Keratinocyte (primary cell): Measurements from ENCODE around the gene PPP1R37. TPM values are rescaled to one million over a fixed set of nuclear protein-coding genes. Genes with fewer than 3 reads are reported as not detected.

Source experiments
- DNase-seq: peaks from one replicate; pipeline ENCODE4 v3.0.0-alpha.2; 2011; ENCODE audit warnings: low read depth, missing footprints, low spot score
- FAIRE-seq: peaks from 2 replicates; lab custom pipeline; 2011; peaks lifted over from hg19 to GRCh38; lab: Jason Lieb, UNC
- H2AFZ ChIP-seq: 2 replicates; pipeline ENCODE4 v1.6.0; 2012; ENCODE audit warnings: low read length, control low read depth, inconsistent platforms; ENCODE audit not compliant: control insufficient read depth
- H3K27ac ChIP-seq: 2 replicates; pipeline ENCODE4 v1.5.1; 2011; ENCODE audit warnings: low read length; ENCODE audit not compliant: control insufficient read depth, insufficient read depth
- H3K27me3 ChIP-seq: 3 replicates; pipeline ENCODE4 v1.6.0; 2011; ENCODE audit warnings: low read length; ENCODE audit not compliant: control insufficient read depth, insufficient read depth; ENCODE audit errors: extremely low read depth
- H3K36me3 ChIP-seq, 2 experiments: 2 replicates in 1 of 2; 3 replicates in 1 of 2; pipeline ENCODE4 v1.5.1; 2011; ENCODE audit warnings: low read length in 2 of 2, mild to moderate bottlenecking in 1 of 2; ENCODE audit not compliant: control insufficient read depth in 2 of 2, insufficient read depth in 2 of 2; ENCODE audit errors: extremely low read depth in 1 of 2
- H3K4me1 ChIP-seq: 3 replicates; pipeline ENCODE4 v1.5.1; 2011; ENCODE audit warnings: low read length; ENCODE audit not compliant: control insufficient read depth, insufficient read depth; ENCODE audit errors: extremely low read depth
- H3K4me2 ChIP-seq: 3 replicates; pipeline ENCODE4 v1.6.0; 2011; ENCODE audit warnings: low read depth, low read length; ENCODE audit not compliant: control insufficient read depth, insufficient read depth; ENCODE audit errors: extremely low read depth
- H3K4me3 ChIP-seq, 3 experiments: fragments of 200-600 bp in 1 of 3; sonication (generic) in 1 of 3; 2 replicates in 2 of 3; 3 replicates in 1 of 3; pipeline ENCODE4 v1.5.1; 2011 to 2016; ENCODE audit warnings: low read length in 3 of 3, mild to moderate bottlenecking in 3 of 3, control low read depth in 2 of 3, inconsistent platforms in 1 of 3, low read depth in 1 of 3, mixed read lengths in 1 of 3, mixed run types in 1 of 3, moderate library complexity in 1 of 3; ENCODE audit not compliant: control insufficient read depth in 2 of 3, insufficient read depth in 2 of 3; ENCODE audit errors: extremely low read depth in 1 of 3
- H3K79me2 ChIP-seq: 2 replicates; pipeline ENCODE4 v1.6.0; 2012; ENCODE audit warnings: low read length; ENCODE audit not compliant: control insufficient read depth, insufficient read depth
- H3K9ac ChIP-seq: 3 replicates; pipeline ENCODE4 v1.6.0; 2011; ENCODE audit warnings: low read length; ENCODE audit not compliant: control insufficient read depth, insufficient read depth; ENCODE audit errors: extremely low read depth
- H3K9me1 ChIP-seq: 3 replicates; pipeline ENCODE4 v1.6.0; 2011; ENCODE audit warnings: low read length; ENCODE audit not compliant: control insufficient read depth, insufficient read depth; ENCODE audit errors: extremely low read depth
- H3K9me3 ChIP-seq: 2 replicates; pipeline ENCODE4 v1.5.1; 2012; ENCODE audit warnings: low read depth, low read length; ENCODE audit not compliant: control insufficient read depth
- H4K20me1 ChIP-seq: 3 replicates; pipeline ENCODE4 v1.6.0; 2011; ENCODE audit warnings: low read length; ENCODE audit not compliant: control insufficient read depth, insufficient read depth; ENCODE audit errors: extremely low read depth
- CTCF ChIP-seq, 3 experiments: IDR thresholded peaks in 1 of 3; conservative IDR thresholded peaks in 1 of 3; optimal IDR thresholded peaks in 1 of 3; 2 replicates in 2 of 3; 3 replicates in 1 of 3; pipeline versions ENCODE3 to v1.5.1; 2011; ENCODE audit warnings: low read length in 3 of 3, mild to moderate bottlenecking in 3 of 3, moderate library complexity in 2 of 3, control low read depth in 1 of 3, inconsistent platforms in 1 of 3; ENCODE audit not compliant: insufficient read depth in 2 of 3; ENCODE audit errors: extremely low read depth in 1 of 3
- EZH2 ChIP-seq: IDR thresholded peaks from one replicate; pipeline ENCODE4 v1.6.1; 2012; ENCODE audit warnings: inconsistent platforms, mild to moderate bottlenecking, low read length, moderate library complexity
- dilution Hi-C: fragments of 300-500 bp; cut with MboI; formaldehyde crosslinking; loops from one replicate; pipeline ENCODE4 v1.7.0; 2020; ENCODE audit warnings: low sequenced_read_pairs; ENCODE audit not compliant: extremely low pct_ligation_motif_present
- polyA plus RNA-seq, 5 experiments: library from polyadenylated mRNA; depleted of rRNA in 3 of 5; stranded (reverse) in 3 of 5; stranded (forward) in 1 of 5; unstranded in 1 of 5; fragments of >200 nt; gene quantifications; 1 replicate in 1 of 5; 2 replicates in 3 of 5; 3 replicates in 1 of 5; pipeline versions ENCODE4 v1.2.1 to v1.2.3, GENCODE V29; 2011 to 2012; ENCODE audit warnings: missing spikeins in 2 of 5, low read depth in 1 of 5, low replicate concordance in 1 of 5

PPP1R37 gene
- polyA plus RNA-seq, 1 donor (not counting 4 experiments of a cell fraction or from before 2014, with no cell fraction given), result 8.6 TPM

- Histone ChIP-seq H3K27ac (no peak overlapping the region), H4K20me1 (peaks cover 22% of the 10 kb centered on the region), H3K9ac (no peak overlapping the region), H3K9me3 (no peaks in the 10 kb centered on the region), H3K9me1 (no peaks in the 10 kb centered on the region), H3K4me2 (no peak overlapping the region), H3K79me2 (peaks cover 63% of the 10 kb centered on the region), H2AFZ (no peak overlapping the region), H3K4me1 (peaks cover 20% of the 10 kb centered on the region), H3K36me3 (peaks cover 19 to 21% of the 10 kb centered on the region in 2 experiments), H3K27me3 (no peaks in the 10 kb centered on the region), H3K4me3 (no peak overlapping the region)
- FAIRE-seq (no peak), DNase-seq (no peak)
- dilution Hi-C loops, result no loop called here
- TF ChIP-seq CTCF (optimal IDR thresholded peaks at IDR 0.05 in 1 of 3, IDR thresholded peaks at IDR 0.05 in 1 of 3, conservative IDR thresholded peaks at IDR 0.05 in 1 of 3; ENCODE audit: extremely low read depth in 1 of 3, insufficient read depth in 2 of 3, low read length in 3 of 3) (no peak), EZH2 (no peak)
Measured at GRCh38 chr19:45046355-45046754, 46.6 kb upstream of the PPP1R37 start.

GRCh38 chr19:45047188-45047797 is 45.7 kb upstream of the PPP1R37 start:
- no peaks in the 10 kb centered on the region for H3K27me3 ChIP-seq
- FAIRE-seq (no peak), DNase-seq (no peak)
- dilution Hi-C loops, result no loop called here
- no peaks in the 10 kb centered on the region for H3K9me3 ChIP-seq
- no peak overlapping the region for H3K9ac ChIP-seq
- H3K4me3 ChIP-seq, result no peak overlapping the region
- H3K9me1 ChIP-seq, result peaks cover 3% of the 10 kb centered on the region
- peaks cover 16 to 22% of the 10 kb centered on the region in 2 experiments for H3K36me3 ChIP-seq
- TF ChIP-seq CTCF (optimal IDR thresholded peaks at IDR 0.05 in 1 of 3, IDR thresholded peaks at IDR 0.05 in 1 of 3, conservative IDR thresholded peaks at IDR 0.05 in 1 of 3; ENCODE audit: extremely low read depth in 1 of 3, insufficient read depth in 2 of 3, low read length in 3 of 3) (no peak), EZH2 (no peak)
- H2AFZ ChIP-seq, result no peak overlapping the region
- H3K27ac ChIP-seq, result no peak overlapping the region
- H3K79me2 ChIP-seq, result peaks cover 60% of the 10 kb centered on the region
- H3K4me1 ChIP-seq, result peaks cover 25% of the 10 kb centered on the region
- no peak overlapping the region for H3K4me2 ChIP-seq
- peaks cover 22% of the 10 kb centered on the region for H4K20me1 ChIP-seq
